ENCODE measurements around the gene LOXL3.
"Not testable (repeated sequence)": the region's sequence is repeated elsewhere in the genome, so short reads cannot be mapped to it uniquely, and the experiment has no call there.

LOXL3 gene

GRCh38 chr2:74493546-74493945 is 60.2 kb downstream of the LOXL3 start:
- H3K27me3 ChIP-seq (ENCODE audit: control insufficient read depth, insufficient read depth, low read length): peaks cover 10% of the 10 kb centered on the region
- H3K4me1 ChIP-seq (ENCODE audit: control insufficient read depth, insufficient read depth, low read length): peaks cover 5% of the 10 kb centered on the region
- no peak overlapping the region for H3K27ac ChIP-seq (ENCODE audit: low read depth, low read length)
- H3K4me3 ChIP-seq (ENCODE audit: low read length): no peak overlapping the region
- H3K9ac ChIP-seq (ENCODE audit: low read length): no peak overlapping the region
- peaks cover 32% of the 10 kb centered on the region for H3K36me3 ChIP-seq (ENCODE audit: control insufficient read depth, insufficient read depth, low read length)

DNA sequence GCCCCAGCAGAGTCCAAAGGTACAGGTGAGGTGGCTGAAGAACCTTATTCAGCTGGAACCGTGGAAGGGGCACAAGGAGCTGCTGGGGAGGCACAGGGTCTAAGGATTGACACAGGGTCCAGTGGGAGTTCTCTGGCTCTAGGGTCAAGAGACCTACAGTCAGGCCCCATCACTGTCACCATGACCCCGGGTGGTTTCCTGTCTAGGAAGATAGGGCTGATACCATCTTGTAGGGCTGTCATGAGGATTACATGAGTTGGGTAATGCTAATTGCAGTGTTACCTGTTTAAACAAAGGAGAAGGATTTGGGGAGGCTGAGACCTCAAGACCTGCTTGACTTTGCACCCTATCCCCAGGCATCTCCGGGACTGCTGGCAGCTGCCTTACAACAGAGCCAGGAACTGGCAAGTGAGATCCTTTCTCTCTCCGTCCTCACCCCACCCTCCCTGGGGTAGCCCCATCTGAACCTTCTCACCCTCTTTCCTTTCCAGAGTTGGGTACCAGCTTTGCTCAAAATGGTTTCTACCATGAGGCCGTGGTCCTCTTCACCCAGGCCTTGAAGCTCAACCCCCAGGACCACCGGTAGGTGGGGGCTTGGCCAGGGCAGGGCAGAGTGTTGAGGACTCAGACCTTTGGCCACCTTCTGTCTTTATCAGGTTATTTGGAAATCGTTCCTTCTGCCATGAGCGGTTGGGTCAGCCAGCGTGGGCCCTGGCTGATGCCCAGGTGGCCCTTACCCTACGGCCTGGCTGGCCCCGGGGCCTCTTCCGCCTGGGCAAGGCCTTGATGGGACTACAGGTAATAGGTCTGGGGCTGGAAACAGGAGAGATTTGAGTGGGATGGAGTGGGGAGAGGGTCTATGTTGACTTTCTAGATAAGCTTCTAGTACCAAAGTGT is 61.8 kb downstream of the LOXL3 start:
- peaks cover 32% of the 10 kb centered on the region for H3K36me3 ChIP-seq (ENCODE audit: control insufficient read depth, insufficient read depth, low read length)
- H3K9ac ChIP-seq (ENCODE audit: low read length): no peak overlapping the region
- no peaks in the 10 kb centered on the region for H3K4me1 ChIP-seq (ENCODE audit: control insufficient read depth, insufficient read depth, low read length)
- no peak overlapping the region for H3K27ac ChIP-seq (ENCODE audit: low read depth, low read length)
- H3K27me3 ChIP-seq (ENCODE audit: control insufficient read depth, insufficient read depth, low read length): no peaks in the 10 kb centered on the region
- no peak overlapping the region for H3K4me3 ChIP-seq (ENCODE audit: low read length)

GRCh38 chr2:74489906-74490305 is 63.8 kb downstream of the LOXL3 start:
- Histone ChIP-seq H3K27me3 (ENCODE audit: control insufficient read depth, insufficient read depth, low read length) (no peaks in the 10 kb centered on the region), H3K27ac (ENCODE audit: low read depth, low read length) (no peak overlapping the region), H3K9ac (ENCODE audit: low read length) (no peak overlapping the region), H3K4me1 (ENCODE audit: control insufficient read depth, insufficient read depth, low read length) (no peaks in the 10 kb centered on the region), H3K4me3 (ENCODE audit: low read length) (no peak overlapping the region), H3K36me3 (ENCODE audit: control insufficient read depth, insufficient read depth, low read length) (peaks cover 32% of the 10 kb centered on the region)

GRCh38 chr2:74488643-74489481 is 64.9 kb downstream of the LOXL3 start:
- Histone ChIP-seq H3K36me3 (ENCODE audit: control insufficient read depth, insufficient read depth, low read length) (peaks cover 27% of the 10 kb centered on the region), H3K4me3 (ENCODE audit: low read length) (no peak overlapping the region), H3K4me1 (ENCODE audit: control insufficient read depth, insufficient read depth, low read length) (no peaks in the 10 kb centered on the region), H3K27me3 (ENCODE audit: control insufficient read depth, insufficient read depth, low read length) (no peaks in the 10 kb centered on the region), H3K27ac (ENCODE audit: low read depth, low read length) (no peak overlapping the region), H3K9ac (ENCODE audit: low read length) (no peak overlapping the region)

DNA sequence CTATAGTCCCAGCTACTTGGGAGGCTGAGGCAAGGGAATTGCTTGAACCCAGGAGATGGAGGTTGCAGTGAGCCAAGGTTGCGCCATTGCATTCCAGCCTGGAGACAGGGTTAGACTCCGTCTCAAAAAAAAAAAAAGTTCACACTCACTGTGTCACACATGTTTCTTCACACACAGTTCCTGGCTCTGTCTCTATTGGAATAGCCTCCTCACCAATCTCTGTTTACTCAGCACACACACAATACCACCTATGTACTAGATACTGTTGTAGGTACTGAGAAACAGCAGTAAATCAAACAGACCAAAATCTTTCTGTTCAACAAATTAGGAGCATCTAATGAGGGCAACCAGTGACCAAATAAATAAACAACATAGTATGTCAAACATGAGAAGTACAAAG is 67.6 kb downstream of the LOXL3 start:
- H3K27me3 ChIP-seq (ENCODE audit: control insufficient read depth, insufficient read depth, low read length): no peaks in the 10 kb centered on the region
- H3K4me3 ChIP-seq (ENCODE audit: low read length): no peak overlapping the region
- no peak overlapping the region for H3K9ac ChIP-seq (ENCODE audit: low read length)
- H3K27ac ChIP-seq (ENCODE audit: low read depth, low read length): no peak overlapping the region
- H3K36me3 ChIP-seq (ENCODE audit: control insufficient read depth, insufficient read depth, low read length): peaks cover 11% of the 10 kb centered on the region
- peaks cover 13% of the 10 kb centered on the region for H3K4me1 ChIP-seq (ENCODE audit: control insufficient read depth, insufficient read depth, low read length)

DNA sequence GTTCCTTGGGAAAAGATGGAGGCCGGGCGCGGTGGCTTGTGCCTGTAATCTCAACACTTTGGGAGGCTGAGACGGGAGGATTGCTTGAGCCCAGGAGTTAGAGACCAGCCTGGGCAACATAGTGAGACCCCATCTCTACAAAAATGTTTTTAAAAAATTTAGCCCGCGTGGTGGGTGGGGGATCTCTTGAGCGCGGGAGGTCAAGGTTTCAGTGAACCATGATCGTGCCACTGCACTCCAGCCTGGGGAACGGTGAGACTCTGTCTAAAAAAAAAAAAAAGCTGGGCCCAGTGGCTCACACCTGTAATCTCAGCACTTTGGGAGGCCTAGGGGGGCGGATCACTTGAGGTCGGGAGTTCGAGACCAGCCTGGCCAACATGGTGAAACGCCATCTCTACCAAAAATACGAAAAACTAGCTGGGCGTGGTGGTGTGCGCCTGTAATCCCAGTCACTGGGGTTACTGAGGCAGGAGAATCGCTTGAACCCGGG is 70.0 kb downstream of the LOXL3 start:
- Histone ChIP-seq H3K4me3 (ENCODE audit: low read length) (peak overlapping the region; percentile 91), H3K4me1 (ENCODE audit: control insufficient read depth, insufficient read depth, low read length) (peaks cover 18% of the 10 kb centered on the region)
- H3K27me3 ChIP-seq (ENCODE audit: control insufficient read depth, insufficient read depth, low read length); H3K9ac ChIP-seq (ENCODE audit: low read length); H3K27ac ChIP-seq (ENCODE audit: low read depth, low read length); H3K36me3 ChIP-seq (ENCODE audit: control insufficient read depth, insufficient read depth, low read length): not testable (repeated sequence)

- Histone ChIP-seq H3K9ac (ENCODE audit: low read length) (peak within 1 kb of the TSS; percentile 78), H3K27me3 (ENCODE audit: control insufficient read depth, insufficient read depth, low read length) (no peaks in the 10 kb centered on the region), H3K36me3 (ENCODE audit: control insufficient read depth, insufficient read depth, low read length) (no peaks in the 10 kb centered on the region), H3K27ac (ENCODE audit: low read depth, low read length) (peak within 1 kb of the TSS; percentile 84), H3K4me1 (ENCODE audit: control insufficient read depth, insufficient read depth, low read length) (peaks cover 18% of the 10 kb centered on the region), H3K4me3 (ENCODE audit: low read length) (peak within 1 kb of the TSS; percentile 91)
Observed at GRCh38 chr2:74482801-74483674, 70.7 kb downstream of the LOXL3 start, which contains the start of the genes CCDC142 and TTC31. TSS of gene CCDC142 (minus strand) at chr2:74482998. CDS start at chr2:74482837, 161 bp downstream. TSS of gene TTC31 (plus strand) at chr2:74483081. CDS start at chr2:74483096, 15 bp downstream.

Data from rectal smooth muscle tissue (tissue), 1 donor.